ENCODE measurements around the gene ALDH3B1.
A peak's percentile ranks its signal among the peaks of the same experiment; 100 is the strongest.

Gene ALDH3B1

GRCh38 chr11:68012044-68012842, 2.1 kb downstream of the ALDH3B1 start:
- TF ChIP-seq, protein P1, sequence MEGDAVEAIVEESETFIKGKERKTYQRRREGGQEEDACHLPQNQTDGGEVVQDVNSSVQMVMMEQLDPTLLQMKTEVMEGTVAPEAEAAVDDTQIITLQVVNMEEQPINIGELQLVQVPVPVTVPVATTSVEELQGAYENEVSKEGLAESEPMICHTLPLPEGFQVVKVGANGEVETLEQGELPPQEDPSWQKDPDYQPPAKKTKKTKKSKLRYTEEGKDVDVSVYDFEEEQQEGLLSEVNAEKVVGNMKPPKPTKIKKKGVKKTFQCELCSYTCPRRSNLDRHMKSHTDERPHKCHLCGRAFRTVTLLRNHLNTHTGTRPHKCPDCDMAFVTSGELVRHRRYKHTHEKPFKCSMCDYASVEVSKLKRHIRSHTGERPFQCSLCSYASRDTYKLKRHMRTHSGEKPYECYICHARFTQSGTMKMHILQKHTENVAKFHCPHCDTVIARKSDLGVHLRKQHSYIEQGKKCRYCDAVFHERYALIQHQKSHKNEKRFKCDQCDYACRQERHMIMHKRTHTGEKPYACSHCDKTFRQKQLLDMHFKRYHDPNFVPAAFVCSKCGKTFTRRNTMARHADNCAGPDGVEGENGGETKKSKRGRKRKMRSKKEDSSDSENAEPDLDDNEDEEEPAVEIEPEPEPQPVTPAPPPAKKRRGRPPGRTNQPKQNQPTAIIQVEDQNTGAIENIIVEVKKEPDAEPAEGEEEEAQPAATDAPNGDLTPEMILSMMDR (IDR thresholded peaks at IDR 0.05; ENCODE audit: control insufficient read depth, insufficient read depth, low read depth, low read length, missing control alignments): no peak
- no peak for DNase-seq (ENCODE audit: low read depth)
- H3K4me3 ChIP-seq (ENCODE audit: control insufficient read depth, low read depth, low read length): no peak overlapping the region

- DNase-seq (ENCODE audit: low read depth): peak; percentile 89
- TF ChIP-seq, protein P1 (IDR thresholded peaks at IDR 0.05; ENCODE audit: control insufficient read depth, insufficient read depth, low read depth, low read length, missing control alignments): no peak
- H3K4me3 ChIP-seq (ENCODE audit: control insufficient read depth, low read depth, low read length): no peak overlapping the region
Observed at GRCh38 chr11:68012843-68013610, 2.9 kb downstream of the ALDH3B1 start.

- TF ChIP-seq, protein P1 (IDR thresholded peaks at IDR 0.05; ENCODE audit: control insufficient read depth, insufficient read depth, low read depth, low read length, missing control alignments): no peak
- no peak for DNase-seq (ENCODE audit: low read depth)
- no peak overlapping the region for H3K4me3 ChIP-seq (ENCODE audit: control insufficient read depth, low read depth, low read length)
Observed at GRCh38 chr11:68013611-68014156, 3.6 kb downstream of the ALDH3B1 start.

DNA sequence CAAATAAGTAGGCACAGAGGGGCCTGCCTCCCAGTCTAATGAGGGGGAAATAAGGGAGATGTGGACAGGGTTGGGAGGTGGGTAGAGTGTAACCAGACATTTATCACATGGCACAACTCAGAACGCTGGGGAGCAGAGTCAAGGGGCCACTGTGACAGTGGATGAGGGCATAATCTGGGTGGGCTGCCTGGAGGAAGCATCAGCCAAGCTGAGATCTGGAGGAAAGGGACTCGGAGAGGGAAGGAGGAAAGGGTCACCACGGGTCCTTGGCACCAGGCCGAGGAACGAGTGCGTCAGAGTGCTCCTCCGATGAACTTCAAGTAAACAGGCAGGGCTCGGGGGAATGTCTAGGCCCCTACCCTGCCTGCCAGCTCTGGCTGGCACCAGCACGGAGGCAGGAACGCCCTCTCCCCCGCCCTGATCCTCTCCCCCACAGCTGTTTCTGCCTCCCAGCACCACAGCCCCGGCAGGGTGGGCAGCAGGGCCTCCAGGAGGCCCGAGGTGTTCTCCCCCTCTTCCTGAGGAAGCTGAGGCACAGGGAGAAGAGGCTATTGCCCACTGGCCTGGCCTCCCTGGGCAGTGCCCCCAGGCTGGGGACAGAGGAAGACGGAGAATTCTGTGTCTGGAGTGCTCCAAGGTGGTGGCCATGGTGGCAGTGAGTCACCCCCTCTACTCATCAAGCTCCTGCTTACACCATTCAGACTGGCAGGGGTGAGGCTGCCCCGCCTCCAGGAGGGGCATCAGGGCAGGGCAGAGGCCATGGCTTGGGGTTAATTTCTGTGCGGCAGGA, 4.2 kb downstream of the ALDH3B1 start:
- H3K4me3 ChIP-seq (ENCODE audit: control insufficient read depth, low read depth, low read length): no peak overlapping the region
- DNase-seq (ENCODE audit: low read depth): peak; percentile 45
- TF ChIP-seq, protein P1 (IDR thresholded peaks at IDR 0.05; ENCODE audit: control insufficient read depth, insufficient read depth, low read depth, low read length, missing control alignments): no peak

- H3K4me3 ChIP-seq (ENCODE audit: control insufficient read depth, low read depth, low read length): no peak overlapping the region
- no peak for DNase-seq (ENCODE audit: low read depth)
- TF ChIP-seq, protein P1 (IDR thresholded peaks at IDR 0.05; ENCODE audit: control insufficient read depth, insufficient read depth, low read depth, low read length, missing control alignments): no peak
Observed at GRCh38 chr11:68014947-68015447, 4.9 kb downstream of the ALDH3B1 start.

DNA sequence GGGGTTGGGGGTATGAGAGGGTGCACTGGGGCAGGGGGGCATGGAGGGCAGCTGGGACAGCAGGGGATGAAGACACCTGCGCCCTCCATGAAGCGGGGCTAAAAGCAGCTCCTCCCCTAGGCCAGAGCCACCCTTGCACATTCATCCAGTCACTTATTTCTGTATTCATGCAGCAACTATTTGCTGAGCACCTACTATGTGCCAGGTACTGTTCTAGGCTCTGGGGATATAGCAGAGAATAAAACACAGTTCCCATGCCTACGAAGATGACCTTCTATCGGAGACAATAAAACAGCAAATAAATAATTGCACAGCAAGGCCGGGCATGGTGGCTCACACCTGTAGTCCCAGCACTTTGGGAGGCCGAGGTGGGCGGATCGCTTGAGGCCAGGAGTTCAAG, 5.3 kb downstream of the ALDH3B1 start:
- TF ChIP-seq, protein P1 (IDR thresholded peaks at IDR 0.05; ENCODE audit: control insufficient read depth, insufficient read depth, low read depth, low read length, missing control alignments): no peak
- no peak for DNase-seq (ENCODE audit: low read depth)
- no peak overlapping the region for H3K4me3 ChIP-seq (ENCODE audit: control insufficient read depth, low read depth, low read length)
